ENCODE data around the gene SGIP1.

GRCh38 chr1:66570196-66570595, 36.2 kb downstream of the SGIP1 start:
- TF ChIP-seq POLR2AphosphoS5 (IDR thresholded peaks at IDR 0.05; ENCODE audit: insufficient read depth, low read depth, low read length) (no peak), CTCF (IDR thresholded peaks at IDR 0.05; ENCODE audit: extremely low read depth in 1 of 2, insufficient read depth in 1 of 2, low read depth in 1 of 2, low read length in 2 of 2) (no peak), POLR2A (IDR thresholded peaks at IDR 0.05; ENCODE audit: low read depth, low read length) (no peak), JUN (IDR thresholded peaks at IDR 0.05; ENCODE audit: borderline replicate concordance, insufficient read depth, insufficient read length, low read depth) (no peak), MAX (IDR thresholded peaks at IDR 0.05; ENCODE audit: insufficient read depth, insufficient read length) (no peak), EZH2 (IDR thresholded peaks at IDR 0.05; ENCODE audit: borderline replicate concordance, low read depth, low read length, severe bottlenecking) (no peak), MYC (IDR thresholded peaks at IDR 0.05; ENCODE audit: low read depth, low read length) (no peak), GATA2 (IDR thresholded peaks at IDR 0.05; ENCODE audit: insufficient read depth, insufficient read length, low read depth, low read length) (no peak)
